Effector memory CD4-positive, alpha-beta T cell (primary cell): ENCODE results near the gene SCAMP3.
A peak's percentile ranks its signal among the peaks of the same experiment; 100 is the strongest.

Experiments used
- DNase-seq, 3 donors: peaks; one replicate each; pipeline ENCODE4 v3.0.0-alpha.2; 2020
- H3K27ac ChIP-seq: 2 replicates; pipeline ENCODE4 v1.7.0; 2013; ENCODE audit warnings: mild to moderate bottlenecking, low read length, moderate library complexity; ENCODE audit not compliant: insufficient read depth, poor library complexity, severe bottlenecking
- H3K27me3 ChIP-seq: replicated peaks from 2 replicates; pipeline ENCODE4 v1.7.0; 2013; ENCODE audit warnings: mild to moderate bottlenecking, low read length; ENCODE audit not compliant: insufficient read depth, control insufficient read depth, poor library complexity, severe bottlenecking
- H3K36me3 ChIP-seq: 2 replicates; pipeline ENCODE4 v1.7.0; 2013; ENCODE audit warnings: mild to moderate bottlenecking, low read length, moderate library complexity; ENCODE audit not compliant: control insufficient read depth, insufficient read depth
- H3K4me1 ChIP-seq: 2 replicates; pipeline ENCODE4 v1.7.0; 2013; ENCODE audit warnings: low read length, mild to moderate bottlenecking; ENCODE audit not compliant: control insufficient read depth, insufficient read depth, poor library complexity, severe bottlenecking
- H3K4me3 ChIP-seq: 2 replicates; pipeline ENCODE4 v1.7.0; 2013; ENCODE audit warnings: low read length, low read depth, mild to moderate bottlenecking; ENCODE audit not compliant: insufficient read depth, poor library complexity, severe bottlenecking
- H3K9me3 ChIP-seq: 2 replicates; pipeline ENCODE4 v1.7.0; 2013; ENCODE audit warnings: mild to moderate bottlenecking, low read length, moderate library complexity; ENCODE audit not compliant: control insufficient read depth

The SCAMP3 gene

GRCh38 chr1:155255243-155256007, 6.7 kb downstream of the SCAMP3 start, which contains the start of gene ENTREP3:
ENTREP3 (minus strand) TSS chr1:155255483; CDS start chr1:155254877, 606 bp downstream.
- Histone ChIP-seq H3K36me3 (peaks cover 18% of the 10 kb centered on the region), H3K9me3 (no peaks in the 10 kb centered on the region), H3K4me3 (peak within 1 kb of the TSS; percentile 78), H3K4me1 (peaks cover 18% of the 10 kb centered on the region), H3K27me3 (no peaks in the 10 kb centered on the region), H3K27ac (peak within 1 kb of the TSS; percentile 35)
- DNase-seq: peak; percentile 58 to 68 (median 62)

GRCh38 chr1:155254714-155255242, 7.4 kb downstream of the SCAMP3 start:
- Histone ChIP-seq H3K4me3 (peak overlapping the region; percentile 78), H3K36me3 (peaks cover 18% of the 10 kb centered on the region), H3K4me1 (peaks cover 20% of the 10 kb centered on the region), H3K9me3 (no peaks in the 10 kb centered on the region), H3K27me3 (no peaks in the 10 kb centered on the region), H3K27ac (peak overlapping the region; percentile 35)
- DNase-seq: no peak

- Histone ChIP-seq H3K36me3 (peaks cover 18% of the 10 kb centered on the region), H3K9me3 (no peaks in the 10 kb centered on the region), H3K4me1 (peaks cover 20% of the 10 kb centered on the region), H3K4me3 (no peak overlapping the region), H3K27me3 (no peaks in the 10 kb centered on the region), H3K27ac (no peak overlapping the region)
- DNase-seq: no peak
These were observed 7.9 kb downstream of the SCAMP3 start for GRCh38 chr1:155254228-155254713.

GRCh38 chr1:155253797-155254196, 8.4 kb downstream of the SCAMP3 start:
- Histone ChIP-seq H3K4me3 (no peak overlapping the region), H3K4me1 (peaks cover 20% of the 10 kb centered on the region), H3K27me3 (no peaks in the 10 kb centered on the region), H3K36me3 (peaks cover 18% of the 10 kb centered on the region), H3K27ac (no peak overlapping the region), H3K9me3 (no peaks in the 10 kb centered on the region)
- DNase-seq: no peak

GRCh38 chr1:155253208-155253607, 9.0 kb downstream of the SCAMP3 start:
- Histone ChIP-seq H3K27me3 (no peaks in the 10 kb centered on the region), H3K36me3 (peaks cover 14% of the 10 kb centered on the region), H3K9me3 (no peaks in the 10 kb centered on the region), H3K27ac (no peak overlapping the region), H3K4me3 (no peak overlapping the region), H3K4me1 (peaks cover 20% of the 10 kb centered on the region)
- no peak for DNase-seq

GRCh38 chr1:155251566-155251965, 10.6 kb downstream of the SCAMP3 start:
- Histone ChIP-seq H3K27me3 (no peaks in the 10 kb centered on the region), H3K36me3 (peaks cover 5% of the 10 kb centered on the region), H3K4me1 (peaks cover 20% of the 10 kb centered on the region), H3K27ac (no peak overlapping the region), H3K9me3 (no peaks in the 10 kb centered on the region), H3K4me3 (no peak overlapping the region)
- no peak for DNase-seq

- Histone ChIP-seq H3K36me3 (no peaks in the 10 kb centered on the region), H3K9me3 (no peaks in the 10 kb centered on the region), H3K4me3 (peak overlapping the region; percentile 52), H3K4me1 (peaks cover 18% of the 10 kb centered on the region), H3K27ac (no peak overlapping the region), H3K27me3 (no peaks in the 10 kb centered on the region)
- peak; percentile 87 to 94 (median 93) for DNase-seq
These were observed 11.3 kb downstream of the SCAMP3 start for GRCh38 chr1:155250633-155251449.

GRCh38 chr1:155250246-155250632, 11.9 kb downstream of the SCAMP3 start:
- peak overlapping the region; percentile 52 for H3K4me3 ChIP-seq
- DNase-seq: peak in 1 of 3 donors; percentile 7
- H3K27ac ChIP-seq: no peak overlapping the region
- H3K27me3 ChIP-seq: no peaks in the 10 kb centered on the region
- no peaks in the 10 kb centered on the region for H3K9me3 ChIP-seq
- H3K4me1 ChIP-seq: peaks cover 13% of the 10 kb centered on the region
- H3K36me3 ChIP-seq: no peaks in the 10 kb centered on the region

- peaks cover 21% of the 10 kb centered on the region for H3K4me1 ChIP-seq
- H3K36me3 ChIP-seq: no peaks in the 10 kb centered on the region
- no peaks in the 10 kb centered on the region for H3K27me3 ChIP-seq
- no peak for DNase-seq
- H3K9me3 ChIP-seq: no peaks in the 10 kb centered on the region
- no peak overlapping the region for H3K4me3 ChIP-seq
- no peak overlapping the region for H3K27ac ChIP-seq
These were observed 14.2 kb downstream of the SCAMP3 start for GRCh38 chr1:155247667-155248553.
